ENCODE results near the gene GAREM1. TPM values are rescaled to one million over a fixed set of nuclear protein-coding genes. Genes with fewer than 3 reads are reported as not detected.
"Not testable (repeated sequence)": the region's sequence is repeated elsewhere in the genome, so short reads cannot be mapped to it uniquely, and the experiment has no call there.

Gene GAREM1
- polyA plus RNA-seq, 1 experiment: 0.37 TPM

GRCh38 chr18:32237049-32237448, 233.6 kb downstream of the GAREM1 start:
- H3K27me3 ChIP-seq (ENCODE audit: control insufficient read depth, insufficient read depth, low read length): no peaks in the 10 kb centered on the region
- no peak overlapping the region for H3K4me3 ChIP-seq (ENCODE audit: low read depth, low read length)
- TF ChIP-seq CTCF (IDR thresholded peaks at IDR 0.05; ENCODE audit: insufficient read depth, low read depth, low read length): no peak
- ChIA-PET CTCF (interaction anchor here (1.5 kb wide), 1 partner anchor 13 kb away, joined by 5 read pairs; no protein-coding TSS in a partner anchor), POLR2A (no interaction called here)
- no peak for DNase-seq (ENCODE audit: low read depth)
- no peaks in the 10 kb centered on the region for H3K36me3 ChIP-seq (ENCODE audit: control insufficient read depth, insufficient read depth, low read length)

DNA sequence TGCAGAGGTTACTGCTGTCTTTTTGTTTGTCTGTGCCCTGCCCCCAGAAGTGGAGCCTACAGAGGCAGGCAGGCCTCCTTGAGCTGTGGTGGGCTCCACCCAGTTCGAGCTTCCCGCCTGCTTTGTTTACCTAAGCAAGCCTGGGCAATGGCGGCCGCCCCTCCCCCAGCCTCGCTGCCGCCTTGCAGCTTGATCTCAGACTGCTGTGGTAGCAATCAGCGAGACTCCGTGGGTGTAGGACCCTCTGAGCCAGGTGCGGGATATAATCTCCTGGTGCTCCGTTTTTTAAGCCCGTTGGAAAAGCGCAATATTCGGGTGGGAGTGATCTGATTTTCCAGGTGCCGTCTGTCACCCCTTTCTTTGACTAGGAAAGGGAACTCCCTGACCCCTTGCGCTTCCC, 237.3 kb downstream of the GAREM1 start:
- H3K36me3 ChIP-seq (ENCODE audit: control insufficient read depth, insufficient read depth, low read length); DNase-seq (ENCODE audit: low read depth); POLR2A ChIA-PET; CTCF ChIA-PET; H3K27me3 ChIP-seq (ENCODE audit: control insufficient read depth, insufficient read depth, low read length); H3K4me3 ChIP-seq (ENCODE audit: low read depth, low read length): not testable (repeated sequence)

- ChIA-PET CTCF (interaction anchor here (1.4 kb wide), 1 partner anchor 53 kb away, joined by 3 read pairs; no protein-coding TSS in a partner anchor), POLR2A (no interaction called here)
- Histone ChIP-seq H3K36me3 (ENCODE audit: control insufficient read depth, insufficient read depth, low read length) (no peaks in the 10 kb centered on the region), H3K27me3 (ENCODE audit: control insufficient read depth, insufficient read depth, low read length) (no peaks in the 10 kb centered on the region), H3K4me3 (ENCODE audit: low read depth, low read length) (no peak overlapping the region)
- DNase-seq (ENCODE audit: low read depth): no peak
- TF ChIP-seq CTCF (IDR thresholded peaks at IDR 0.05; ENCODE audit: insufficient read depth, low read depth, low read length): no peak
Observed at GRCh38 chr18:32219431-32220018, 251.2 kb downstream of the GAREM1 start.

DNA sequence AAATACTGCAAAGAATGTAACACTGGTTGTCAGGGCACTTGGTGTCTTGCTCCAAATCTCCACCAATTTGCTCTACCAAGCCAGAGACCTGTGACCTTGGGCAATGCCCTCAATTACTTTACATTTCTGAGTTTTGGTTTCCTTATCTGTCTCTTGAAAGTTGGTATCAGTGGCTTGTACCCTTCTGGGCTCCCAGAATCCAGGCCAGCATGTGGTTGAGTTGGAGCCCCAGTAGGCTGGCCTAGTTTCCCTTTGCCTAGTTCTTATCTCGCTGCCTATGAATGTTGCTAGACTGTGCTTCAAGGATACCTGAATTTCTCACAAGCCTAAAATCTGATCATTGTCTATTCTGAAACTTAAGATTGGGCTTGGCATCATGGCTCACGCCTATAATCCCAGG, 254.3 kb downstream of the GAREM1 start:
- no peak for DNase-seq (ENCODE audit: low read depth)
- Histone ChIP-seq H3K27me3 (ENCODE audit: control insufficient read depth, insufficient read depth, low read length) (no peaks in the 10 kb centered on the region), H3K36me3 (ENCODE audit: control insufficient read depth, insufficient read depth, low read length) (no peaks in the 10 kb centered on the region), H3K4me3 (ENCODE audit: low read depth, low read length) (no peak overlapping the region)
- no peak for TF ChIP-seq CTCF (IDR thresholded peaks at IDR 0.05; ENCODE audit: insufficient read depth, low read depth, low read length)
- ChIA-PET POLR2A (no interaction called here), CTCF (no interaction called here)

GRCh38 chr18:32213693-32214092, 257.0 kb downstream of the GAREM1 start:
- H3K36me3 ChIP-seq (ENCODE audit: control insufficient read depth, insufficient read depth, low read length): no peaks in the 10 kb centered on the region
- ChIA-PET POLR2A (no interaction called here), CTCF (no interaction called here)
- no peak for DNase-seq (ENCODE audit: low read depth)
- H3K27me3 ChIP-seq (ENCODE audit: control insufficient read depth, insufficient read depth, low read length): no peaks in the 10 kb centered on the region
- no peak for TF ChIP-seq CTCF (IDR thresholded peaks at IDR 0.05; ENCODE audit: insufficient read depth, low read depth, low read length)
- H3K4me3 ChIP-seq (ENCODE audit: low read depth, low read length): no peak overlapping the region

Small RNAs within 50 kb of the gene (small RNA-seq; reads per million reads assigned to genes)
- not detected for gene RF00019 (ENCODE audit: insufficient read length, low read depth, low replicate concordance)

Data from BJ (cell line).